ENCODE results near the gene RECQL5. TPM values are rescaled to one million over a fixed set of nuclear protein-coding genes. Genes with fewer than 3 reads are reported as not detected.

RECQL5 gene
- total RNA-seq (2022) (71.3 and 87.3 TPM in 2 replicates), Bru-seq, nascent RNA (percentile 66 among the genes with signal in this experiment), BruChase-seq, experiment 1, labeled RNA remaining after a 6-hour chase (percentile 69 among the genes with signal in this experiment), BruChase-seq, experiment 2, labeled RNA remaining after a 2-hour chase (percentile 69 among the genes with signal in this experiment)
- long read RNA-seq, partial matches to known transcripts = 12 of 39 reads
- long read RNA-seq, other reads (novel, unspliced or antisense) = 22 of 39 reads

GRCh38 chr17:75666959-75667790, at the start of gene RECQL5, which contains the start of gene SAP30BP:
TSS of gene RECQL5 (minus strand) at chr17:75667154. CDS start at chr17:75666557, 597 bp downstream.
TSS of gene SAP30BP (plus strand) at chr17:75667338. CDS start at chr17:75667373, 35 bp downstream.
- H3K27ac Mint-ChIP-seq (ENCODE audit: unreplicated experiment) = peak within 1 kb of the TSS; percentile 80
- H3K4me3 Mint-ChIP-seq (ENCODE audit: low read depth, unreplicated experiment) = no peak within 1 kb of the TSS
- peaks cover 19% of the 10 kb centered on the region for H3K36me3 Mint-ChIP-seq (ENCODE audit: insufficient read depth, unreplicated experiment)
- H3K4me1 Mint-ChIP-seq (ENCODE audit: low read depth, unreplicated experiment) = peaks cover 9% of the 10 kb centered on the region
- intact Hi-C loops (cut with micrococcal nuclease; ENCODE audit: unreplicated experiment) = no loop called here
- TSS peak; percentile 77 for BruUV-seq (replicated peaks)
- H3K9me3 Mint-ChIP-seq (ENCODE audit: low read depth, unreplicated experiment) = no peaks in the 10 kb centered on the region
- DNase-seq = peak; percentile 97
- TF ChIP-seq CTCF (IDR thresholded peaks at IDR 0.05; ENCODE audit: unreplicated experiment) = no peak
- no peaks in the 10 kb centered on the region for H3K27me3 Mint-ChIP-seq (ENCODE audit: unreplicated experiment)
- CTCF ChIA-PET = interaction anchor here (1.0 to 1.3 kb wide), 3 partner anchors 10 to 66 kb away, joined by 3 to 12 read pairs (median 7); partner anchors contain the start of gene SMIM5

GRCh38 chr17:75712446-75712845, 45.5 kb upstream of the RECQL5 start:
- BruUV-seq (replicated peaks) = no TSS peak
- no peak for DNase-seq
- H3K9me3 Mint-ChIP-seq (ENCODE audit: low read depth, unreplicated experiment) = no peaks in the 10 kb centered on the region
- no peak for TF ChIP-seq CTCF (IDR thresholded peaks at IDR 0.05; ENCODE audit: unreplicated experiment)
- intact Hi-C loops (cut with micrococcal nuclease; ENCODE audit: unreplicated experiment) = no loop called here
- no peak overlapping the region for H3K4me3 Mint-ChIP-seq (ENCODE audit: low read depth, unreplicated experiment)
- no peaks in the 10 kb centered on the region for H3K27me3 Mint-ChIP-seq (ENCODE audit: unreplicated experiment)
- peaks cover 10% of the 10 kb centered on the region for H3K36me3 Mint-ChIP-seq (ENCODE audit: insufficient read depth, unreplicated experiment)
- CTCF ChIA-PET = no interaction called here
- peaks cover 3% of the 10 kb centered on the region for H3K4me1 Mint-ChIP-seq (ENCODE audit: low read depth, unreplicated experiment)
- no peak overlapping the region for H3K27ac Mint-ChIP-seq (ENCODE audit: unreplicated experiment)

GRCh38 chr17:75707079-75707571, 40.2 kb upstream of the RECQL5 start:
- no peaks in the 10 kb centered on the region for H3K27me3 Mint-ChIP-seq (ENCODE audit: unreplicated experiment)
- H3K36me3 Mint-ChIP-seq (ENCODE audit: insufficient read depth, unreplicated experiment) = peaks cover 44% of the 10 kb centered on the region
- no TSS peak for BruUV-seq (replicated peaks)
- intact Hi-C loops (cut with micrococcal nuclease; ENCODE audit: unreplicated experiment) = no loop called here
- peak overlapping the region; percentile 86 for H3K27ac Mint-ChIP-seq (ENCODE audit: unreplicated experiment)
- CTCF ChIA-PET = interaction anchor here (0.6 to 2.4 kb wide), 9 partner anchors 9 to 74 kb away, joined by 3 to 17 read pairs (median 6); partner anchors contain the start of genes ITGB4 and SMIM5
- H3K4me3 Mint-ChIP-seq (ENCODE audit: low read depth, unreplicated experiment) = peak overlapping the region; percentile 47
- H3K9me3 Mint-ChIP-seq (ENCODE audit: low read depth, unreplicated experiment) = no peaks in the 10 kb centered on the region
- DNase-seq = peak; percentile 78
- TF ChIP-seq CTCF (IDR thresholded peaks at IDR 0.05; ENCODE audit: unreplicated experiment) = no peak
- peaks cover 22% of the 10 kb centered on the region for H3K4me1 Mint-ChIP-seq (ENCODE audit: low read depth, unreplicated experiment)

- no peaks in the 10 kb centered on the region for H3K9me3 Mint-ChIP-seq (ENCODE audit: low read depth, unreplicated experiment)
- H3K4me3 Mint-ChIP-seq (ENCODE audit: low read depth, unreplicated experiment) = no peak overlapping the region
- TF ChIP-seq CTCF (IDR thresholded peaks at IDR 0.05; ENCODE audit: unreplicated experiment) = no peak
- H3K27me3 Mint-ChIP-seq (ENCODE audit: unreplicated experiment) = no peaks in the 10 kb centered on the region
- peaks cover 53% of the 10 kb centered on the region for H3K36me3 Mint-ChIP-seq (ENCODE audit: insufficient read depth, unreplicated experiment)
- BruUV-seq (replicated peaks) = TSS peak; percentile 8
- peak overlapping the region; percentile 86 for H3K27ac Mint-ChIP-seq (ENCODE audit: unreplicated experiment)
- CTCF ChIA-PET = interaction anchor here (1.2 to 2.4 kb wide), 5 partner anchors 8 to 22 kb away, joined by 3 to 17 read pairs (median 7); partner anchors contain the start of gene ITGB4
- no peak for DNase-seq
- H3K4me1 Mint-ChIP-seq (ENCODE audit: low read depth, unreplicated experiment) = peaks cover 30% of the 10 kb centered on the region
- intact Hi-C loops (cut with micrococcal nuclease; ENCODE audit: unreplicated experiment) = no loop called here
Observed at GRCh38 chr17:75706042-75706728, 39.2 kb upstream of the RECQL5 start.
